Neural cell (in vitro differentiated cells): Measurements from ENCODE around the gene SLC25A47. TPM values are rescaled to one million over a fixed set of nuclear protein-coding genes. Genes with fewer than 3 reads are reported as not detected.
"Not testable (repeated sequence)": the region's sequence is repeated elsewhere in the genome, so short reads cannot be mapped to it uniquely, and the experiment has no call there.

ENCODE experiments used
- H2AFZ ChIP-seq: fragments of 200-600, 300-800 bp; sonication (generic), shearing (Covaris generic); 2 replicates; pipeline ENCODE4 v1.6.0; 2014; ENCODE audit warnings: low read depth, mild to moderate bottlenecking, antibody characterized with exemption, low read length, moderate library complexity
- H3F3A ChIP-seq: fragments of 200-600 bp; shearing (Covaris generic); 2 replicates; pipeline ENCODE4 v1.6.1; 2016; ENCODE audit warnings: mild to moderate bottlenecking, moderate library complexity, mixed read lengths, antibody characterized with exemption, low read length; ENCODE audit not compliant: insufficient read depth, poor library complexity, severe bottlenecking
- H3K27ac ChIP-seq: fragments of 200-600, 300-800 bp; sonication (generic), shearing (Covaris generic); 2 replicates; pipeline ENCODE4 v1.5.1; 2014; ENCODE audit warnings: mild to moderate bottlenecking, low read length, moderate library complexity
- H3K27me3 ChIP-seq: fragments of 300-800, 200-600 bp; sonication (generic), shearing (Covaris generic); 2 replicates; pipeline ENCODE4 v1.6.0; 2014; ENCODE audit warnings: mild to moderate bottlenecking, low read depth, low read length, moderate library complexity; ENCODE audit not compliant: insufficient read depth
- H3K36me3 ChIP-seq: fragments of 300-800, 200-600 bp; sonication (generic), shearing (Covaris generic); 2 replicates; pipeline ENCODE4 v1.5.1; 2014; ENCODE audit warnings: mild to moderate bottlenecking, antibody characterized with exemption, low read length, moderate library complexity; ENCODE audit not compliant: insufficient read depth
- H3K4me2 ChIP-seq: fragments of 300-800, 200-600 bp; sonication (generic), shearing (Covaris generic); 2 replicates; pipeline ENCODE4 v1.6.0; 2014; ENCODE audit warnings: mild to moderate bottlenecking, low read length
- H3K4me3 ChIP-seq: fragments of 300-800, 200-600 bp; sonication (generic), shearing (Covaris generic); 2 replicates; pipeline ENCODE4 v1.5.1; 2014; ENCODE audit warnings: mild to moderate bottlenecking, low read length, moderate library complexity
- H3K79me2 ChIP-seq: fragments of 200-600 bp; shearing (Covaris generic); replicated peaks from 2 replicates; pipeline ENCODE4 v1.6.0; 2014; ENCODE audit warnings: mild to moderate bottlenecking, low read length, moderate library complexity; ENCODE audit not compliant: insufficient read depth
- H3K9ac ChIP-seq: fragments of 300-800, 200-600 bp; sonication (generic), shearing (Covaris generic); 2 replicates; pipeline ENCODE4 v1.6.1; 2016; ENCODE audit warnings: mild to moderate bottlenecking, low read length, mixed read lengths
- H3K9me2 ChIP-seq: fragments of 200-600 bp; shearing (Covaris generic); 2 replicates; pipeline ENCODE4 v1.6.1; 2016; ENCODE audit warnings: mild to moderate bottlenecking, low read length, mixed read lengths; ENCODE audit not compliant: insufficient read depth
- H3K9me3 ChIP-seq: fragments of 200-600, 300-800 bp; sonication (generic), shearing (Covaris generic); 2 replicates; pipeline ENCODE4 v1.6.1; 2016; ENCODE audit warnings: mild to moderate bottlenecking, mixed run types, low read length, moderate library complexity, mixed read lengths
- H4K20me1 ChIP-seq: fragments of 200-600 bp; shearing (Covaris generic); 2 replicates; pipeline ENCODE4 v1.6.1; 2016; ENCODE audit warnings: mild to moderate bottlenecking, mixed run types; ENCODE audit not compliant: insufficient read depth
- EP300 ChIP-seq: fragments of 450-650 bp; conservative IDR thresholded peaks from 2 replicates; pipeline ENCODE4 v1.6.1; 2014; ENCODE audit warnings: antibody characterized with exemption, mild to moderate bottlenecking, moderate library complexity; ENCODE audit not compliant: poor library complexity, severe bottlenecking
- MXI1 ChIP-seq: fragments of 450-650 bp; conservative IDR thresholded peaks from 2 replicates; pipeline ENCODE4 v1.6.1; 2014; ENCODE audit warnings: antibody characterized with exemption, mild to moderate bottlenecking; ENCODE audit not compliant: poor library complexity, severe bottlenecking
- RAD21 ChIP-seq: fragments of 450-650 bp; conservative IDR thresholded peaks from 2 replicates; pipeline ENCODE4 v1.6.1; 2014; ENCODE audit warnings: antibody characterized with exemption, mild to moderate bottlenecking, moderate library complexity
- polyA plus RNA-seq: library from polyadenylated mRNA; depleted of rRNA; stranded (reverse); fragments of >200 nt; gene quantifications from 2 replicates; pipeline ENCODE4 v1.2.3, GENCODE V29; 2014
- TF ChIP-seq, protein P1 (sequence below): fragments of 450-650 bp; IDR thresholded peaks from 2 replicates; pipeline ENCODE4 v1.5.1; 2014; ENCODE audit warnings: antibody characterized with exemption, mild to moderate bottlenecking, moderate library complexity; ENCODE audit not compliant: poor library complexity, severe bottlenecking

Gene SLC25A47
- polyA plus RNA-seq, 1 donor from 2014 or later, result not detected

DNA sequence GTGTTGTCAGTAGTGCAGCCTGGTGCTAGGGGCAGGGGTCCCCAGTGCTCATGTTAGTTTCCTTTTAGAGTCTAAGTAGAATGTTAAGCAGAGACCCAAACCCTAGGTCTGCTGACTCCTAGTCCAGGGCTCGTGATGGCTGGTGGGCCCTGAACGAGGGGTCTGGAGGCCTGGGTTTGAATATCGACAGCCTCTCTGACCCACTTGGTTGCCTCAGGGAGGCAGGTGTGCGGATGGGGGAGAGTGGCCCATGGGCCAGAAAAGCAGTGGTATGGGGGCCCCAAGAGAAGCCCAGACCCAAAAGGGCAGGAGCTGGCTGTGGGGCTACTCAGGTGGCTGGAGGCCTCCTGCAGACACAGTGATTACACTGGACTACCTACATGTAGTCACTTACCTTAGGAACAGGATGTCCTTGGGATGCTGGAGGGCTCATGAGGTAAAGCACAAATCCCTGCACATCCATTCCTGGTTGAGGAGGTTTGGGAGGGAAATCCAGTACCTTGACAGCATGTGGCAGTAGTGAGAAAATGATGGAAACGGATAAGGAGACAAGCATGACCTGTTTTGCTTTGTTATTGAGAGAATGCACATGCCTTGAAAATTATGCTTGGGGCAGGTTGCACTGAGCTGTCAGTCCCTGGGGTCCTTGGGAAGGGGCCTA is 15.2 kb upstream of the SLC25A47 start:
- Histone ChIP-seq H3K9ac (peak overlapping the region; percentile 96), H3K79me2 (peaks cover 53% of the 10 kb centered on the region), H3K9me3 (no peaks in the 10 kb centered on the region), H3K4me2 (peak overlapping the region; percentile 92), H4K20me1 (peaks cover 10% of the 10 kb centered on the region), H2AFZ (no peak overlapping the region), H3K27me3 (no peaks in the 10 kb centered on the region), H3F3A (no peaks in the 10 kb centered on the region), H3K27ac (peak overlapping the region; percentile 88), H3K9me2 (no peaks in the 10 kb centered on the region), H3K4me3 (peak overlapping the region; percentile 85), H3K36me3 (no peaks in the 10 kb centered on the region)
- TF ChIP-seq EP300 (no peak), RAD21 (no peak), MXI1 (no peak)
- TF ChIP-seq, protein P1, sequence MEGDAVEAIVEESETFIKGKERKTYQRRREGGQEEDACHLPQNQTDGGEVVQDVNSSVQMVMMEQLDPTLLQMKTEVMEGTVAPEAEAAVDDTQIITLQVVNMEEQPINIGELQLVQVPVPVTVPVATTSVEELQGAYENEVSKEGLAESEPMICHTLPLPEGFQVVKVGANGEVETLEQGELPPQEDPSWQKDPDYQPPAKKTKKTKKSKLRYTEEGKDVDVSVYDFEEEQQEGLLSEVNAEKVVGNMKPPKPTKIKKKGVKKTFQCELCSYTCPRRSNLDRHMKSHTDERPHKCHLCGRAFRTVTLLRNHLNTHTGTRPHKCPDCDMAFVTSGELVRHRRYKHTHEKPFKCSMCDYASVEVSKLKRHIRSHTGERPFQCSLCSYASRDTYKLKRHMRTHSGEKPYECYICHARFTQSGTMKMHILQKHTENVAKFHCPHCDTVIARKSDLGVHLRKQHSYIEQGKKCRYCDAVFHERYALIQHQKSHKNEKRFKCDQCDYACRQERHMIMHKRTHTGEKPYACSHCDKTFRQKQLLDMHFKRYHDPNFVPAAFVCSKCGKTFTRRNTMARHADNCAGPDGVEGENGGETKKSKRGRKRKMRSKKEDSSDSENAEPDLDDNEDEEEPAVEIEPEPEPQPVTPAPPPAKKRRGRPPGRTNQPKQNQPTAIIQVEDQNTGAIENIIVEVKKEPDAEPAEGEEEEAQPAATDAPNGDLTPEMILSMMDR, result no peak

DNA sequence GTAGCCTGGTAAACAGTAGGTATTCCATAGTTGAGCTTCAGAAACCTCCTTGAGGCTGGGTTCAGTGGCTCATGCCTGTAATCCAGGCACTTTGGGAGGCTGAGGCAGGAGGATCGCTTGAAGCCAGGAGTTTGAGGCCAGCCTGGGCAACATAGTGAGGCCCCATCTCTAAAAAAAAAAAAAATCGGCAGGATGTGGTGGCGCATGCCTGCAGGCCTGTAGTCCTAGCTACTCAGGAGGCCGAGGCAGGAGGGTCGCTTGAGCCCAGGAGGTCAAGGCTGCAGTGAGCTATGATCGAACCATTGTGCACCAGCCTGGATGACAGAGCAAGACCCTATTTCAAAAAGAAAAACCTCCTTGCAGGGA is 14.7 kb upstream of the SLC25A47 start:
- not testable (repeated sequence) for H3K36me3 ChIP-seq, H3K27me3 ChIP-seq, H3F3A ChIP-seq, H3K9me2 ChIP-seq, H3K4me2 ChIP-seq, H3K9me3 ChIP-seq, H3K9ac ChIP-seq, H3K27ac ChIP-seq, H2AFZ ChIP-seq
- Histone ChIP-seq H4K20me1 (peaks cover 10% of the 10 kb centered on the region), H3K79me2 (peaks cover 48% of the 10 kb centered on the region), H3K4me3 (peak overlapping the region; percentile 85)

GRCh38 chr14:100309028-100309737 is 14.0 kb upstream of the SLC25A47 start:
- H3K79me2 ChIP-seq, result peaks cover 40% of the 10 kb centered on the region

DNA sequence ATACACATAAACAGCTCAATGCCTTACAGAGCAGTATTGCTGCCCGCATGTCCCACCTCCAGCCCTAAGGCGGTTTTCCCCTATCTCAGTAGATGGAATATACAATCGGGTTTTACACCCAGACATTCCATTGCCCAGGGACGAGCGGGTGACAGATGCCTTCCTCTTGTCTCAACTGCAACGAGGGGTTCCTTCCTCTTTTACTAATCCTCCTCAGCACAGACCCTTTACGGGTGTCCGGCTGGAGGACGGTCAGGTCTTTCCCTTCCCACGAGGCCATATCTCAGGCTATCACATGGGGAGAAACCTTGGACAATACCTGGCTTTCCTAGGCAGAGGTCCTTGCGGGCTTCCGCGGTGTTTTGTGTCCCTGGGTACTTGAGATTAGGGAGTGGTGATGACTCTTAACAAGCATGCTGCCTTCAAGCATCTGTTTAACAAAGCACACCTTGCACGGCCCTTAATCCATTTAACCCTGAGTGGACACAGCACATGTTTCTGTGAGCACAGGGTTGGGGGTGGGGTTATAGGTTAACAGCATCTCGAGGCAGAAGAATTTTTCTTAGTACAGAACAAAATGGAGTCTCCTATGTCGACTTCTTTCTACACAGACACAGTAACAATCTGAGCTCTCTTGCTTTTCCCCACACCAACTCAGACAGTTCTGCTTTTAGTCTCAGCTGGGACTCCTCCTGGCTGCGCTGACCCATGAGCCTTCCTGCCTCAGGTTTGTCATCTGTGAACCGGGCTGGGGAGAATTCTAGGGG is 10.8 kb upstream of the SLC25A47 start:
- not testable (repeated sequence) for H3K9me3 ChIP-seq, H3K9ac ChIP-seq, H3F3A ChIP-seq, H3K36me3 ChIP-seq, H3K27ac ChIP-seq, H3K4me2 ChIP-seq, H3K27me3 ChIP-seq, H3K4me3 ChIP-seq, H3K9me2 ChIP-seq, H2AFZ ChIP-seq, H4K20me1 ChIP-seq
- peaks cover 13% of the 10 kb centered on the region for H3K79me2 ChIP-seq

More at GRCh38 chr14:100309028-100309737, 14.0 kb upstream of the SLC25A47 start:
- Histone ChIP-seq H3K4me3 (no peak overlapping the region), H3K9ac (no peak overlapping the region), H2AFZ (no peak overlapping the region), H3K27me3 (no peaks in the 10 kb centered on the region), H3K27ac (no peak overlapping the region), H3K9me2 (no peaks in the 10 kb centered on the region), H3F3A (no peaks in the 10 kb centered on the region), H3K4me2 (no peak overlapping the region), H3K36me3 (no peaks in the 10 kb centered on the region), H3K9me3 (no peaks in the 10 kb centered on the region), H4K20me1 (peaks cover 7% of the 10 kb centered on the region)
- TF ChIP-seq EP300, result no peak
